Measurements from ENCODE around the gene CFAP52. TPM values are rescaled to one million over a fixed set of nuclear protein-coding genes. Genes with fewer than 3 reads are reported as not detected.

The CFAP52 gene
- total and polyA plus RNA-seq, 2 donors (not counting 3 experiments of a cell fraction or from before 2014, with no cell fraction given) = not detected

- Histone ChIP-seq H3K79me2 (ENCODE audit: control insufficient read depth, insufficient read depth, low read length) (no peaks in the 10 kb centered on the region), H3K9me1 (replicated peaks; ENCODE audit: control insufficient read depth, extremely low read depth, insufficient read depth, low read length) (no peaks in the 10 kb centered on the region), H3K36me3 (ENCODE audit: control insufficient read depth in 2 of 2, extremely low read depth in 1 of 2, insufficient read depth in 2 of 2, low read length in 2 of 2) (no peaks in the 10 kb centered on the region), H3K27me3 (ENCODE audit: control insufficient read depth in 2 of 2, insufficient read depth in 2 of 2, low read length in 2 of 2) (no peaks in the 10 kb centered on the region), H3K27ac (ENCODE audit: insufficient read depth, low read depth, low read length) (no peak overlapping the region), H4K20me1 (replicated peaks; ENCODE audit: control insufficient read depth, extremely low read depth, insufficient read depth, low read length) (no peaks in the 10 kb centered on the region), H3K4me2 (ENCODE audit: insufficient read depth, low read length) (no peak overlapping the region), H3K9ac (replicated peaks; ENCODE audit: extremely low read depth, insufficient read depth, low read length) (no peak overlapping the region), H2AFZ (ENCODE audit: low read depth, low read length) (no peak overlapping the region), H3K4me1 (ENCODE audit: control insufficient read depth, extremely low read depth, insufficient read depth, low read length) (no peaks in the 10 kb centered on the region), H3K4me3 (replicated peaks in 1 of 3; ENCODE audit: insufficient read depth in 1 of 3, low read depth in 1 of 3, low read length in 3 of 3) (no peak overlapping the region), H3K9me3 (replicated peaks; ENCODE audit: control insufficient read depth, insufficient read depth, low read length) (no peaks in the 10 kb centered on the region)
- CTCF ChIA-PET = no interaction called here
- TF ChIP-seq POLR2AphosphoS5 (IDR thresholded peaks at IDR 0.05; ENCODE audit: insufficient read depth, low read depth, low read length) = no peak
- no peak for TF ChIP-seq MYC (IDR thresholded peaks at IDR 0.05; ENCODE audit: low read depth, low read length)
- TF ChIP-seq, protein P1, sequence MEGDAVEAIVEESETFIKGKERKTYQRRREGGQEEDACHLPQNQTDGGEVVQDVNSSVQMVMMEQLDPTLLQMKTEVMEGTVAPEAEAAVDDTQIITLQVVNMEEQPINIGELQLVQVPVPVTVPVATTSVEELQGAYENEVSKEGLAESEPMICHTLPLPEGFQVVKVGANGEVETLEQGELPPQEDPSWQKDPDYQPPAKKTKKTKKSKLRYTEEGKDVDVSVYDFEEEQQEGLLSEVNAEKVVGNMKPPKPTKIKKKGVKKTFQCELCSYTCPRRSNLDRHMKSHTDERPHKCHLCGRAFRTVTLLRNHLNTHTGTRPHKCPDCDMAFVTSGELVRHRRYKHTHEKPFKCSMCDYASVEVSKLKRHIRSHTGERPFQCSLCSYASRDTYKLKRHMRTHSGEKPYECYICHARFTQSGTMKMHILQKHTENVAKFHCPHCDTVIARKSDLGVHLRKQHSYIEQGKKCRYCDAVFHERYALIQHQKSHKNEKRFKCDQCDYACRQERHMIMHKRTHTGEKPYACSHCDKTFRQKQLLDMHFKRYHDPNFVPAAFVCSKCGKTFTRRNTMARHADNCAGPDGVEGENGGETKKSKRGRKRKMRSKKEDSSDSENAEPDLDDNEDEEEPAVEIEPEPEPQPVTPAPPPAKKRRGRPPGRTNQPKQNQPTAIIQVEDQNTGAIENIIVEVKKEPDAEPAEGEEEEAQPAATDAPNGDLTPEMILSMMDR (IDR thresholded peaks at IDR 0.05; ENCODE audit: extremely low read depth in 1 of 2, insufficient read depth in 1 of 2, low read depth in 1 of 2, low read length in 2 of 2) = no peak
- TF ChIP-seq JUN (IDR thresholded peaks at IDR 0.05; ENCODE audit: borderline replicate concordance, insufficient read depth, insufficient read length, low read depth) = no peak
- TF ChIP-seq FOS (IDR thresholded peaks at IDR 0.05; ENCODE audit: borderline replicate concordance, insufficient read depth, low read length) = no peak
- TF ChIP-seq POLR2A (IDR thresholded peaks at IDR 0.05; ENCODE audit: low read depth, low read length) = no peak
- BruUV-seq (replicated peaks) = no TSS peak
- DNase-seq (ENCODE audit: low read depth, low spot score) (no peak), FAIRE-seq (no peak)
- POLR2A ChIA-PET = no interaction called here
- dilution Hi-C loops (cut with MboI; ENCODE audit: extremely low pct_ligation_motif_present, low sequenced_read_pairs) (no loop called here), intact Hi-C loops (cut with micrococcal nuclease) (no loop called here)
Measured at GRCh38 chr17:9658593-9659211, 82.3 kb downstream of the CFAP52 start.

- DNase-seq (ENCODE audit: low read depth, low spot score) (no peak), FAIRE-seq (no peak)
- no peaks in the 10 kb centered on the region for H3K27me3 ChIP-seq (ENCODE audit: control insufficient read depth in 2 of 2, insufficient read depth in 2 of 2, low read length in 2 of 2)
- dilution Hi-C loops (cut with MboI; ENCODE audit: extremely low pct_ligation_motif_present, low sequenced_read_pairs) (no loop called here), intact Hi-C loops (cut with micrococcal nuclease) (no loop called here)
- no peaks in the 10 kb centered on the region for H4K20me1 ChIP-seq (replicated peaks; ENCODE audit: control insufficient read depth, extremely low read depth, insufficient read depth, low read length)
- no peak overlapping the region for H3K9ac ChIP-seq (replicated peaks; ENCODE audit: extremely low read depth, insufficient read depth, low read length)
- no peak overlapping the region for H3K4me3 ChIP-seq (replicated peaks in 1 of 3; ENCODE audit: insufficient read depth in 1 of 3, low read depth in 1 of 3, low read length in 3 of 3)
- no peak overlapping the region for H3K4me2 ChIP-seq (ENCODE audit: insufficient read depth, low read length)
- no peak overlapping the region for H2AFZ ChIP-seq (ENCODE audit: low read depth, low read length)
- no peak overlapping the region for H3K27ac ChIP-seq (ENCODE audit: insufficient read depth, low read depth, low read length)
- H3K4me1 ChIP-seq (ENCODE audit: control insufficient read depth, extremely low read depth, insufficient read depth, low read length) = no peaks in the 10 kb centered on the region
- H3K9me1 ChIP-seq (replicated peaks; ENCODE audit: control insufficient read depth, extremely low read depth, insufficient read depth, low read length) = no peaks in the 10 kb centered on the region
- H3K79me2 ChIP-seq (ENCODE audit: control insufficient read depth, insufficient read depth, low read length) = no peaks in the 10 kb centered on the region
- BruUV-seq (replicated peaks) = no TSS peak
- ChIA-PET CTCF (no interaction called here), POLR2A (no interaction called here)
- no peaks in the 10 kb centered on the region for H3K36me3 ChIP-seq (ENCODE audit: control insufficient read depth in 2 of 2, extremely low read depth in 1 of 2, insufficient read depth in 2 of 2, low read length in 2 of 2)
- no peaks in the 10 kb centered on the region for H3K9me3 ChIP-seq (replicated peaks; ENCODE audit: control insufficient read depth, insufficient read depth, low read length)
- no peak for TF ChIP-seq FOS (IDR thresholded peaks at IDR 0.05; ENCODE audit: borderline replicate concordance, insufficient read depth, low read length)
- no peak for TF ChIP-seq MYC (IDR thresholded peaks at IDR 0.05; ENCODE audit: low read depth, low read length)
- TF ChIP-seq, protein P1 (IDR thresholded peaks at IDR 0.05; ENCODE audit: extremely low read depth in 1 of 2, insufficient read depth in 1 of 2, low read depth in 1 of 2, low read length in 2 of 2) = no peak
- no peak for TF ChIP-seq JUN (IDR thresholded peaks at IDR 0.05; ENCODE audit: borderline replicate concordance, insufficient read depth, insufficient read length, low read depth)
- no peak for TF ChIP-seq POLR2AphosphoS5 (IDR thresholded peaks at IDR 0.05; ENCODE audit: insufficient read depth, low read depth, low read length)
- TF ChIP-seq GATA2 (IDR thresholded peaks at IDR 0.05; ENCODE audit: insufficient read depth, insufficient read length, low read depth, low read length) = no peak
- TF ChIP-seq MAX (IDR thresholded peaks at IDR 0.05; ENCODE audit: insufficient read depth, insufficient read length) = no peak
- no peak for TF ChIP-seq EZH2 (IDR thresholded peaks at IDR 0.05; ENCODE audit: borderline replicate concordance, low read depth, low read length, severe bottlenecking)
- TF ChIP-seq POLR2A (IDR thresholded peaks at IDR 0.05; ENCODE audit: low read depth, low read length) = no peak
Measured at GRCh38 chr17:9661027-9661426, 84.6 kb downstream of the CFAP52 start.

Data from endothelial cell of umbilical vein (primary cell).